Superior temporal gyrus (tissue), 1 donor: ENCODE data around the gene CFAP74.

Experiments used
- DNase-seq: peaks from one replicate; pipeline ENCODE4 v3.0.0-alpha.2; 2016; ENCODE audit errors: extremely low spot score

Gene CFAP74

GRCh38 chr1:1915911-1916840 lies 87.4 kb downstream of the CFAP74 start:
- no peak for DNase-seq

GRCh38 chr1:1914971-1915692 lies 88.5 kb downstream of the CFAP74 start, which contains the start of gene CALML6:
CALML6 (plus strand) TSS chr1:1915260; CDS start chr1:1915281, 21 bp downstream.
- no peak for DNase-seq

- DNase-seq, result no peak
Measured at GRCh38 chr1:1914101-1914970, 89.2 kb downstream of the CFAP74 start.

GRCh38 chr1:1911350-1912041 lies 92.1 kb downstream of the CFAP74 start:
- no peak for DNase-seq

GRCh38 chr1:1910651-1911331 lies 92.8 kb downstream of the CFAP74 start:
- no peak for DNase-seq

- DNase-seq, result no peak
Measured at GRCh38 chr1:1910033-1910465, 93.5 kb downstream of the CFAP74 start.

- DNase-seq, result no peak
Measured at GRCh38 chr1:1908506-1908791, 95.1 kb downstream of the CFAP74 start.

GRCh38 chr1:1907098-1907736 lies 96.4 kb downstream of the CFAP74 start:
- DNase-seq, result no peak

- peak; percentile 89 for DNase-seq
Measured at GRCh38 chr1:1906185-1907097, 97.1 kb downstream of the CFAP74 start.

GRCh38 chr1:1903224-1903623 lies 100.4 kb downstream of the CFAP74 start:
- DNase-seq, result no peak

- no peak for DNase-seq
Measured at GRCh38 chr1:1901641-1902294, 101.8 kb downstream of the CFAP74 start.

GRCh38 chr1:1900883-1901640 lies 102.5 kb downstream of the CFAP74 start:
- DNase-seq, result no peak

GRCh38 chr1:1899967-1900327 lies 103.6 kb downstream of the CFAP74 start:
- DNase-seq, result no peak

GRCh38 chr1:1899266-1899966 lies 104.2 kb downstream of the CFAP74 start:
- DNase-seq, result no peak

GRCh38 chr1:1898246-1898933 lies 105.2 kb downstream of the CFAP74 start:
- DNase-seq, result no peak

GRCh38 chr1:1895456-1896336 lies 107.9 kb downstream of the CFAP74 start:
- DNase-seq, result no peak
